Suppressor macrophage (primary cell): ENCODE results near the gene SEMA3A.

Experiments used
- DNase-seq, 4 experiments: peaks; one replicate each; pipeline ENCODE4 v3.0.0-alpha.2; 2020 to 2022

The SEMA3A gene

DNA sequence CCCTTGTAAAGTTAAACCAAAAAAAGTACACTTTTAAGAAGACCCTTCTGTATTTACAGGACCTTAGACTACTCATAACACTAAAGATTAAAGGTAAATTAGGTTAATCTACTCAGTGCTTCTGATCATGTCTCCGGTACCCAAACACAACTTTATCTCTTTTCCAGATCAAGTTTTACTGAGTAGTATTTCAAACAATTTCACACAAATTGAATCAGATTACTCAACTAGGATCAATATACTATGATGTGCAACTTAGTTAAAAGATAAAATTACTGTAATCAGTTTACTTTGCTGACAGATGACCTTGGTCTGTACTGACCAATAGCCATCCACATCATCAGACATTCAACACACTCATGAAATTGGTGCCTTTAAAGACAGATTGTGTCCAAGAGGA lies 191.4 kb downstream of the SEMA3A start:
- no peak for DNase-seq

DNA sequence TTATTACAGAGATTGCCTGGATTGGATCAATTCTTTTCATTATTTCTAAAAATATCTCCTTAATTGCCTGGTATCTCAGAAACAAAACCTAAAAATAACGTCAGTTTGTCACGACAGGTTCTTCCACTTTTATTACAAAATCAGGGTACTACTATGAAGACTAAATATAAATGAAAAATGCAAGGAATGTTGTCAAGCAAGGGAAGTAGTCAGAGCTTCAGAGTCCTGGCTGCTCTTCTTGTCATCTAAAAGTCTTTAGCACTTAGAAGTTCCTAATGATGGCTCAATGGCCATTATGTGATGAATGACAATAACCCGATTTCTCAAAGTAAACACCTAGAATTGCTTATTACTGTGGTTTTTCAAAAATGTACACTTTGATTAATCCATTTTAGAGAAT lies 192.2 kb downstream of the SEMA3A start:
- no peak for DNase-seq

DNA sequence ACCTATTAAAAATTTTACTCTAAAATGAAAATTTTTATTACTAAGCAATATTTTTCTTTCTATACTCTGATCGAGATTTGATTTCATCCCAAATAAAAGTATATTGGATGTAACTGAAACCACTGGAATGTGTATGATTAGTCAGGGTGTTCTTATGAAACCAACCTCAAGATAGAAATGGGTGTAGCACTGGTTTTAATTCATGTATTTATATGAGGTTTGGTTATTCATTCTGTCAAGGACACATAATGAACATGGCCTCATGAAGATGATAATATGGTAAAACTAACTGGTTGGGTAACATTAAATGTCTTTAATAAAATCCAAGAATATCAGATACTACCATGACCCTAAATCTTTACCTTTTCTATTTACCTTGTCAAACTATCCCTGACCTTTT lies 197.7 kb downstream of the SEMA3A start:
- no peak for DNase-seq

- DNase-seq: no peak
Observed at GRCh38 chr7:83987764-83988163, 206.8 kb downstream of the SEMA3A start.

GRCh38 chr7:83985821-83986220 lies 208.8 kb downstream of the SEMA3A start:
- no peak for DNase-seq

GRCh38 chr7:83984591-83984990 lies 210.0 kb downstream of the SEMA3A start:
- DNase-seq: no peak

DNA sequence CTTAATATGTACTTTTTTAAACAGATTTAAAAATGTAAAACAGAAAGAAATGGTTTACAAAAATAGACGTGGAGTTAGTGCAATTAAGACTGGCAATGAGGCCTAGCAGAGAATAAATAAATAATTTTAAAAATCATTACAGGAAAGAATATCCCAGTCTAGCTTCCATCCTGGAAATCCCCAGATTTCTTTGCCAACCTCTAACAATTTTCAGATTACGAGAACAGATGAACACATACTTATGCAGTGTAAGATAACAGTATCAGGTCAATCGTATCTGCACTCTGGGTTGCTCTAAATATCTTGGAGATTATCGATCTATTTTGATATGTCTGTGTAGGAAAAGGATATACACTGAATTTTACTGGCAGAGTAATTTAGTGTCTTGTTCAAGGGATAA lies 210.5 kb downstream of the SEMA3A start:
- no peak for DNase-seq

- DNase-seq: no peak
Observed at GRCh38 chr7:83983606-83984005, 211.0 kb downstream of the SEMA3A start.

- DNase-seq: peak; percentile 4 to 72 (median 62)
Observed at GRCh38 chr7:83976302-83976701, 218.3 kb downstream of the SEMA3A start.

- DNase-seq: no peak
Observed at GRCh38 chr7:83970081-83970480, 224.5 kb downstream of the SEMA3A start.

DNA sequence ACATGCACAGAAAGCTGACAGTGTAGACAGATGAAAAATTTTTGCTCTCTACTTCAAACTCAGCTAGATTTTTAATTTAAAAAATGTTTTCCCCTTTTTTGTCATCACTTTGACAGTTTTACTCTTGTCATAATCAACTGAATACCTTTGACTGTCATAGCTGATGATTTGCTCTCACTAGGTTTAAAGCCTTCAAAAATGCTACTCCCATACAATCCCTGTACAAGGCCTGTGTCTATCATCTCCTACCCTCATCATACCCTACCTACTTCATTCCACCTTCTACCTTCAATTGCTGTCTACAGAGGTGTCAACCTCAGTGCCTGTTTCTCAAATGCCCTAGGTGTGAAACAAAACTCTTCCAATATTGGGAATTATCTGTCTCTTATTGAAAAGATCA lies 230.3 kb downstream of the SEMA3A start:
- DNase-seq: no peak

DNA sequence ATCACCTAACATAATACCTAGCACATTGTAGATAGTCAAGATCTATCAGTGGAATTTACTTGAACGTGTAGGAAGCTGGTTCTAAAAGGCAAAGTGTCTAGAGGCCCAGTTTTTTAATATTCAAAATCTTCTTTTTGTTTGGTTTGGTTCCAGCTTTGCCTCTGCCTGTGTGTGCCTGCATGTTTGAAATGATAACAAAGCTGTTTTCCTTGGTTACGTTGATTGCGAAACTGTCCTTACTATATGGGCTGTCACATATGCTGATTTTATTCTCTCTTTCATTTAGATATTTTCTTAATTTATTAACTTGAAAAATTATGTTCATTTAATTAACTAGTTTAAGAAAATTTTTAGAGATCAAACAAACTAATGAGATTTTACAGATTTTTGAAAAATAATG lies 237.3 kb downstream of the SEMA3A start:
- DNase-seq: peak in 3 of 4 experiments; percentile 4 to 37 (median 30)

- DNase-seq: peak in 1 of 4 experiments; percentile 9
Observed at GRCh38 chr7:83956104-83956503, 238.5 kb downstream of the SEMA3A start.

DNA sequence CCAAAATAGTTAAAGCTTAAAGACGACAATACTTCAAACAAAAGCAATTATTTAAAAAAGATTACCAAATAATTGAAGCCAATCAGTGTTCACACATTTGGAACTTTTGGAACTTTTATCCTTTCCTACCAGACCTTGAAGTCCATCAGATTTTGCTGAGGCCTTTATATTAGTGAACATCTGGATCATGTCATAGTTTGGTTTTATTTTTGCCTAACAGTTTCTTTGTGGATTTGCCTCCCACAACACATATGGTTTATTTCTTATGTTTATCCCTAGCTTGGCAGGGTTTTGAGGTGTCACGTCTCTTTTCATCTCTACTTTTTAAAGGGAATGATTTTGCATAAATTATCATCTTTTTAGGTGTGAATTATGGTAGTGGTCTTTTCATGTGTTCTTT lies 242.4 kb downstream of the SEMA3A start:
- no peak for DNase-seq

- DNase-seq: peak in 3 of 4 experiments; percentile 27 to 42 (median 31)
Observed at GRCh38 chr7:83947260-83947659, 247.3 kb downstream of the SEMA3A start.

DNA sequence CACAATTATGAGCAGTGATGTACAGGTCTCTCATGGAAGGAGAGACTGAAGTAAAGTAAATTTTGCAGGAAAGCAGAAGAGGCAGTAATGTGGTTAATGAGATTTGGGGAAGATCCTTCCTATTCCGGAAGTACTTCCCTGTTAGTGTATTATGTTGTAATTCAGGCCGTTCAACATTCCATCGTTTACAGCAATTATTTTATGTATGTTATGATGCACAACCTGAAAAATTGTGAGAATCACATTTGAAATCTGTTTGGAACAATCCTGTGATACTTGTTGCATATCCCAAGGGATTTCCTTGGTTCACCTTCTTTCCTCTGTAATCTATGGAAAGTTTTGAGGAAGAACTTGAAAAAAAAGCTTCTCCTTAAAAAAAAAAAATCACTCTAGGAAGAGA lies 247.8 kb downstream of the SEMA3A start:
- DNase-seq: peak in 2 of 4 experiments; percentile 33 to 35

DNA sequence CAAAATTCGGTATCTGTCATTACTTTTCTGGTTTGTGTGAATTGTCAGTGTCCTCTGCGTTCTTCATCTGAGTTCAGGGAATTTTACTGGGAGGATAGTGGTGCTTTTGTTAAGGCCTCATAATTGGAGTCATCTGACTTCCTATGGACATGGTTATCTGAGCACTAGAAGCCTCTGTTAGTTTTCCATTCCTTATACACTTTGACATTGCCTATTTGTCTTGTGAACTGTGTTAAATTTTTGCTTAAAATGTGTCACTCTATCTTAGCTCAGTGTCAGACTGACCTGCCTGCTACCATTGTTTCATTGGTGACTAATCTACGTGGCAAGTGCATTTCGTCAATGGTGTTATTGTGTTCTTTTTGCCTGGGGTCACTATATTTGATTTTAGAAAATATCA lies 253.3 kb downstream of the SEMA3A start:
- DNase-seq: no peak

DNA sequence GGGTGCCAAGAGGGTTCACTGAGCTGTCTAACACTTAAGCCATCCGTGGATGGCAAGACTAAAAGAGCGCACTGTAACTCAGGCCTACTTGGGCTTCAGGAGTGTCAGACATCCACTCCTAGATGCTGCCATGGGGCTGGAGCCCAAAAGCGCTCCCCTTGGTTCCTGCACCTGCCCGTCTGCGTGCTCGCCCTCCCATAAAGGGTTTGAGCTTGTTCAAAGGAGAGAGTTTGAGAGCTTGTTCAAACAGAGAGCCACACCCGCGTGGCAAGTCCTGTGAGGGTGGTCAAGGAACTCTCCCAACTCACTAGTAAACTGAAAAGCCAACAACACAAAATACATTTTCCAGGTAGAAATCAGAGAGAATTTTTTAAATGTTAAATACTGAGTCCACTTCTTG lies 256.7 kb downstream of the SEMA3A start:
- DNase-seq: no peak

DNA sequence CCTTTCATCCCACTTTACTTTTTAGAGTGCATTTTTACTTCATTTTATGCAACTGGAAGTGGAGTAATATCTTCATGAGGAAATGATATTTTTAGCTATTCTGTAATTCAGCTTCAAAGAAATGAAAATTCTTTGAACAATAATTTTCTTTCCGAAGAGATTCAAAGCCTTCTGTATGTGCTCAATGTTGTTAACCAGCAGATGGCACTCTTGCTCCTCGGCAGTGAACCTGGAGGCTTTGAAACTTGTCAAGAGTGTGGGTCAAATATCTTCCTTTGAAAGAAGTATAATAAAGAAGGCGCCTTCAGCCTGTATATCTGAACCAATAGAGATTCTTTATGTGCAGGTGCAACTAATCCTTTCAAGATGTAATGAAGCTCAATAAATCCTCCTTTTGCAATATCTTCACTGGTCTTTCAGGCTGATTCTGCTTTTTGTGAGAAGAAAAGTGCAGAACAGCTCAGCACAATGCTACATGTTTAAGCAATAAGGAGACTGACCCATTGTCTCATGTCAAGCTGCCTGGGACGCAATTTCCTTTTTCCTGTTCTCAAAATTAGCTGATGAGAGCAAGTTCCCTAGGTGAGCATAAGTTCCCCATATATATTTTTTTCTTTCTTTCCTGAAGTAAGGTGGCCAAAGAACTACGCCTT lies 258.4 kb downstream of the SEMA3A start:
- peak; percentile 57 to 82 (median 74) for DNase-seq

DNA sequence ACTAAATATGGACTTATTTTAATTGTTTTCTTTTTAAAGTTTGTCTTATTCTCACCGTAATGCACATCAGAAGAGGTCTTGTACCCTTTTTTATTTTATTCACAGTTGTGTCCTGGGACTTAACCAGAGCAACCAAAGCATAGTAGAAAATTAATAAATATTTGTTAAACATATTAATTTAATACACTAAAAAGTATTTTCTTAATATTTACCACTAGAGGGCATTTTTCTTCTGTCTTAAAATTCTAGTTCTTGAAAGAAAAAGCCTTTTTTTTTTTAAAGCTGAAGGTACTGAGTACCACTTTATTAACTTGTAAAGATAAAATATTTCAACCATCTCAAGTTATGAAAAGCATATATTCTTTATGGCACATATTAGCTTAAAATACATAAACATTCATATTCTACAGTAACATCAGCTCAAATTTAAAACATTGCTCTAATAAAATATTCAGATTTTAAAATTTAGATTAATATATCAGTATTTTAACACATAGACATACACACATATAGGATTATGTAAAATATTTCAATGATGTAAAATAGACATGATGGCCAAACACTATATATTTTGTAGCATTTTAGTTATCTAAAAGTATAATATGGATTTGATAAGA lies 260.4 kb downstream of the SEMA3A start:
- DNase-seq: peak in 2 of 4 experiments; percentile 32 to 64

DNA sequence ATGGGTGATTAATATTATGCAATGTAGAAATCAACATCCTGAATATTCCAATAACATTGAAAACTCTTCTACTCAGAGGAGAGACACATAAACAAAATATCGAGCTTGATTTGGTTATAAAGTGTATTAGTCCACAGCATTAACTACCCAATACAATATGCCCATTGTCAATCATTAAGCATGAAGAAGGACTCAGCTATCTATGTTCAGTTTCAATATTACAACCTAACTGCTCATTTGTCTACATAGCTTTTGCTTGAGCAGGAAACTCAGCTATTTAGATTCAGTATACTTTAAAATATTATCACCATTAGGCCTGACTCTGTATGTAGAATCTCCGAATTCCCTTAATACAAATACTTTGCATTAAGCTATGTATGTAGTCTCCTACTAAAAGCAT lies 262.6 kb downstream of the SEMA3A start:
- no peak for DNase-seq

DNA sequence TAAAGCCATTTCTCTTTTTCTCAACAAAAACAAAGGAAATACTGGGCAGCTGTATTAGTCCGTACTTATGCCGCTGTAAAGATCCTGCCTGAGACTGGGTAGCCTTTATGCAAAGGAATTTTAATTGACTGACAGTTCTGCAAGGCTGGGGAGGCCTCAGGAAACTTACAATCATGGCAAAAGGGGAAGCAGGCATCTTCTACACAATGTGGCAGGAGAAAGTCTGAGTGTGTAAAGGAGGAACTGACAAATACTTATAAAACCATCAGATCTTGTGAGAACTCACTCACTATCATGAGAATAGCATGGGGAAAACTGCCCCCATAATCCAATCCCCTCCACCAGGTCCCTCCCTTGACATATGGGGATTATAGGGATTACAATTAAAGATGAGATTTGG lies 264.3 kb downstream of the SEMA3A start:
- DNase-seq: peak in 2 of 4 experiments; percentile 11 to 17

DNA sequence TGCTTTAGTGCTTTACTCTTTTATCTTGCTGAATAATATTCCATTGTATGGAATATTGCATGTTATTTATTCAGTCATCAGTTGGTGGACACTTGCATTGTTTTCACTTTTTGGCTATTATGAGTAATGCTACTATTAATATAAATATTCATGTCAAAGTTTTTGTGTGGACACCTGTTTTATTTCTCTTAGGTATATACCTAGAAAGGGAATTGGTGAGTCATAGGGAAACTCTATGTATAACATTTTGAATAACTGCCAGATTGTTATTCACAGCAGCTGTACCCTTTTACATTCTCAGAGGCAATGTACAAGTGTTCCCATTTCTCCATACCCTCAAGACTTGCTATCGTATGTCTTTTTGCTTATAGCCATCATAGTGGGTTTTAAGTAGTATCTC lies 268.7 kb downstream of the SEMA3A start:
- no peak for DNase-seq

- no peak for DNase-seq
Observed at GRCh38 chr7:83921941-83922607, 272.5 kb downstream of the SEMA3A start.
